Stimulated activated CD8-positive, alpha-beta memory T cell treated with anti-CD3 and anti-CD28 coated beads, Interleukin-4, amount 100 ng/mL, for 24 hours (primary cell): ENCODE measurements around the gene KRT73.
A peak's percentile ranks its signal among the peaks of the same experiment; 100 is the strongest.

Source experiments
- DNase-seq: peaks from one replicate; pipeline ENCODE4 v3.0.0-alpha.2; 2020; ENCODE audit warnings: low read depth

Gene KRT73

DNA sequence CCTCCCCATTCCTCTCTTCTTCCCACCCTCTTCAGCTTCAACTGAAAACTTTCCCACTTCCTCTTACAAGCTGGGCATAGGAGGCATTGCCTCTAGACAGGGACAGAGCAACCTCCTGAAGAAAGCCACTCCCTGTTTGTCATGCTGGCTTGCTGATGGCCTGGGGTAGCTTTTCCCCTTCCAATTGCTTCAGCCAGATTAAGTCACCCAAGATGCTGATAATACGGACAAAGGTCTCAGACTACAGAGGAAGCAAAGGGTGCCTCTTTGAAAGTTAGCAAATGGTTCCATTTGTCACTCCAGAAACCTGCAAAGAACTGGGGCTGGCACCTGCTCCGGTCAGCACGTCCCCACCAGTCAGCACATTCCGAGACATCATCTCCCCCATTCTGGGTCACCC, 27.6 kb upstream of the KRT73 start:
- no peak for DNase-seq

- peak; percentile 15 for DNase-seq
Measured at GRCh38 chr12:52645120-52645761, 26.9 kb upstream of the KRT73 start.

DNA sequence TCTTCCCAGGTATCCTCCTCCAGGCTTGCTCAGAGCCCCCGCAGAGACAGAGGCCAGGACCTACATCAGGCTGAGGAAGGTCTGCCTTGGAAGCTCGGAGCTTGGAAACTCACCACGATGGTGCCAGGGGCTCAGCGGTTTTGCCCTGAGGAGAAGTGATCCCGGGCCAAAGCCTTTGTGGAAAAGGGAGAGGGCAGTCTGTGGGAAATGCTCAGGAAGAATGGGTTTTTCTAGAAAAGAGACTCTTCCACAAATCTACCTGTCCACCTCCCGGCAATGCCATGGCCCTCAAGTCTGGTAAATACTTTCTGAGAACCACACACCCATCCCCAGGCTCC, 25.7 kb upstream of the KRT73 start:
- no peak for DNase-seq

GRCh38 chr12:52643233-52644077, 25.1 kb upstream of the KRT73 start:
- no peak for DNase-seq

DNA sequence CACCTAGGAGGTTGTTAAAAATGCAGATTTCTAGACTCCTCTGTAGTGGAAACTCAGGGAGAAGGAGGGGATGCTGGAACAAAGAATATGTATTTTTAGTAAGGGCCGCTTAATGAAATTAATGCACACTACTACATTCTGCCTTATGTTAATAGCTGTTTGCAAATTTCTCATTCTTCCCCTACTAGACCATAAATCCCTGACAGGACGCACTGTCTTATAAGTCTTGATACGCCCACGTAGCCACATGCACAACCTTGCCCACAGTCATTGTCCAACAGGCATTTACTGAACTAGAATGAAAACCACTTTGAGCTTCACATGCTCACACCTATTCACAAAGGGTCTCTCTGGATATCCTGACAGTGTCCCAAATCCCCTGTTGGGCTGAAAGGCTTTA, 23.1 kb upstream of the KRT73 start:
- DNase-seq: no peak

- no peak for DNase-seq
Measured at GRCh38 chr12:52637299-52637698, 18.9 kb upstream of the KRT73 start.

GRCh38 chr12:52636592-52637258, 18.4 kb upstream of the KRT73 start:
- no peak for DNase-seq

DNA sequence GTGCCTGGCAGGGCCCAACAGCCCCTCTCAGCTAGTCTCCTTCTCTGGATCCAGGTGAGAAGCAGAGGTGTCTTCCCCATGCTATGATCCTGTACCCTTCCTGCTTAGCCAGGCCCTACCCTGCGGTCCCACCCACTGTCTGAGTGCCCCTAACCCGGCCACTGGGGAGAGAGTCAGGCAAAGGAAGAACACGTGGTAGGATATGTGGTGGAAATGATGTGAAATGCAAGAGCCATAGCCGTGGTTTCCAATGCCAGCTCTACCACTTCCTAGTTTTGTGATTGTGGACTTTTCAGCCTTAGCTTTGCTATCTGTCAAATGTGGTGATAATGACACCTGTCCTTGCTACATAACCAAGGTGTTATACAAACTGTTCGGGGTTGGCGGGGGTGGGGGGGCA, 17.8 kb upstream of the KRT73 start:
- DNase-seq: no peak

DNA sequence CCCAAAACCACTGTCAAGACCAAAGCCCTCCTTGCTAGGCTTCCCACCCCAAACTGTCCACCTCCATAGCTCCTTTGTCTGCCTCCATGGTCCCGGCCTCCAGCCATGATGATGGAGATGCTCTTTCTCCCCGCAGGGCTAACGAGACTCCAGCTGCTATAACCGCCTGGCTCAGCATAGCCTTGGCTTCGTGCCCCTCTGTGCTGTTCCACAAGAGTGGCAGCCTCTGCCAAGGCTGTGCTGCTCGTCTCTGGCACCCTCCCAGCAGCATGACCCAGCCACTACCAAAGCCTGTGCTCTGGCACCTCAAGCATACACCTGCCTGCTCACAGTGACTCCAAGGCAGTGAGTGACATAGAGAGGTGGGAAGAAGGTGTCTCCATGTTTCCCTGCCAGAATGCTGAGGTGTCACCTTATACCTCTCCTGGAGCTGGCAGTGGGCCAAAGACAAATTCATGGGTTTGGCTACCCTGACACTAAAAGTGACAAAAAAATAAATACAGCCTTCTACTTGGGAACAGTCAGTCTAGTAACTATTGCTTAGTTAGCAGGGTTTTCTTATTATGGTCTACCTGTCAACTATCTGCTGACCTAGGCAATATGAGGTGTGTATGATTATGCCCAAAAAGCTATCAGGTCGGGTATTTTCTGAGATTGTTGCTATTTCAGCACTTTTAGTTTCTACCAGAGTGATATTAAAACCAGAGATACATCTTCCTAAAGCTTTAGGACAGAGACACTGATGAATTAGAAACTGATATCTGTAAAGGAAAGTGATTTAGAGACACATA, 16.1 kb upstream of the KRT73 start:
- DNase-seq: no peak

DNA sequence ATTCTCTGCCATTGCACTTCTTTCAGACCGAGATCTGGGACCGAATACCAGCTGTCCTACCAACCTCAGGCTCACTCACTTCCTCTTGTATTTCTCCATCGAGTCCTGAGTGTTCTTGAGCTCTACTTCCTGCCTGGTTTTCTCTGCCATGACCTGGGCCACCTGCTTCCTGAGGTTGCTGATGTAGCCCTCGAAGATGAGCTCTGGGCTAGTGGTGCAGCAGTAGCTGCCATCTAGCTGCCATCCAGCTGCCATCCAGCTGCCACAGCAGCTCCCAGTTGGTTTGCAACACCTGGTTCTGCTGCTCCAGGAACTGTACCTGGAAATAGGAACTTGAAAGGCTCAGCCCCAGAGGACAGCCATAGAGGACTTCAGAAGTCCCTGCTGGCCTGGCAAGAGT, 15.0 kb upstream of the KRT73 start:
- DNase-seq: no peak

- DNase-seq: no peak
Measured at GRCh38 chr12:52632656-52633055, 14.3 kb upstream of the KRT73 start.

DNA sequence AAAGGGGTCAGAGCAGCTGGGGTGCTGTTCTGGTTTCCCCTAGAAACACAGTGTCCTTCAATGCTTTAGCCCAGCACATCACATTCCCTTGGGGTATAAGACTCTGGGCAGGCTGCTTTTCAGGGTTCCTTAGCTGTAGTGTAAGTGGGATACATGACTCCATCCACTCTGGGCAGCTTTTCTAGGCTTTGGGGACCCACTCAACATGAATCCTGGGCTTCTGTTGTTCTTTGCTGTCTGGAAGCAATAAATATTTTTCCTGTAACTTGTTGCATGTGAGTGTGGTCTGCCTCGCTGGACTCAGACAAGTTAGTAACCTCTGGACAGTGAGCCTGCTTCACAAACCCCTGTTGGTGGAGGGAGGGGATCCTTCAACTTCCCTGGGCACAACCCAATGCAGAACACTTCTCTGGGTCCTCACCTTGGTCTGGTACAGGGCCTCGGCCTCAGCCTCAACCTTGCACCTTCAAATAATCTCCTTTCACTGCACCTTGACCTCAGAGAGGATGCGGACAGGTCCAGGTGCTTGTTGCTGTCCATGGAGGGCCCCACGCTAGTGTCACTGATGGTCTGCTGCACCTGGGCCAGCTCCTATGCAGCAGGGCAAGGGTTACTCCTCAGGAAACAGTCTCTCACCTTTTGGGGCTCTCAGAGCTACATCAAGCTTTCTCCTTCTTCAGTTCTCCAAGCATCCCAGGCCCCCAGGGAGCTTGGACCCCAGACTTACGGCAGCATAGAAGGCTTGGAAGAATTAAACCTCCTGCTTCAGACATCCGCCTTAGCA, 13.5 kb upstream of the KRT73 start:
- no peak for DNase-seq

- DNase-seq: no peak
Measured at GRCh38 chr12:52631264-52631663, 12.9 kb upstream of the KRT73 start.

- no peak for DNase-seq
Measured at GRCh38 chr12:52630599-52631200, 12.3 kb upstream of the KRT73 start.

- no peak for DNase-seq
Measured at GRCh38 chr12:52630008-52630500, 11.7 kb upstream of the KRT73 start.

- no peak for DNase-seq
Measured at GRCh38 chr12:52629281-52630007, 11.1 kb upstream of the KRT73 start.

GRCh38 chr12:52628841-52629240, 10.5 kb upstream of the KRT73 start:
- DNase-seq: no peak

- DNase-seq: no peak
Measured at GRCh38 chr12:52628111-52628507, 9.8 kb upstream of the KRT73 start.

GRCh38 chr12:52627395-52628110, 9.2 kb upstream of the KRT73 start:
- DNase-seq: no peak

- no peak for DNase-seq
Measured at GRCh38 chr12:52622349-52622748, 4.0 kb upstream of the KRT73 start.
